GM13976 (cell line): ENCODE data around the gene PLCXD1.
"Not testable (repeated sequence)": the region's sequence is repeated elsewhere in the genome, so short reads cannot be mapped to it uniquely, and the experiment has no call there.

Experiments used
- DNase-seq: peaks from one replicate; pipeline ENCODE4 v3.0.0; 2012; ENCODE audit warnings: low spot score
- CTCF ChIP-seq: IDR thresholded peaks from 2 replicates; pipeline ENCODE4 v1.5.1; 2012; ENCODE audit warnings: borderline replicate concordance, mild to moderate bottlenecking; ENCODE audit not compliant: insufficient read depth; ENCODE audit errors: extremely low read depth, missing control alignments, control extremely low read depth
- in situ Hi-C: fragments of 300-500 bp; cut with MboI; formaldehyde crosslinking; loops from one replicate; pipeline ENCODE4 v1.12.0; 2022; ENCODE audit warnings: low sequenced_read_pairs, mixed read lengths, inconsistent platforms; ENCODE audit not compliant: unreplicated experiment

PLCXD1 gene

GRCh38 chrX:350534-351323 lies 69.5 kb downstream of the PLCXD1 start:
- no peak for TF ChIP-seq CTCF
- in situ Hi-C loops, result no loop called here
- DNase-seq, result no peak

GRCh38 chrX:351324-351641 lies 70.1 kb downstream of the PLCXD1 start:
- DNase-seq, in situ Hi-C loops: not testable (repeated sequence)

- TF ChIP-seq CTCF, result no peak
- in situ Hi-C loops, result no loop called here
- no peak for DNase-seq
Measured at GRCh38 chrX:351736-352135, 70.6 kb downstream of the PLCXD1 start.

- no peak for TF ChIP-seq CTCF
- in situ Hi-C loops, result no loop called here
- DNase-seq, result no peak
Measured at GRCh38 chrX:352181-352580, 71.0 kb downstream of the PLCXD1 start.

- in situ Hi-C loops, result no loop called here
- no peak for DNase-seq
- TF ChIP-seq CTCF, result no peak
Measured at GRCh38 chrX:352582-353314, 71.6 kb downstream of the PLCXD1 start.
